GM12873 (cell line): ENCODE results near the gene CRADD.

Experiments used
- TF ChIP-seq, protein P1 (sequence below): IDR thresholded peaks from 2 replicates; pipeline ENCODE4 v1.5.1; 2012; ENCODE audit warnings: low read depth, mild to moderate bottlenecking, moderate library complexity, low read length, control low read depth; ENCODE audit not compliant: insufficient read depth; ENCODE audit errors: missing control alignments

Gene CRADD

DNA sequence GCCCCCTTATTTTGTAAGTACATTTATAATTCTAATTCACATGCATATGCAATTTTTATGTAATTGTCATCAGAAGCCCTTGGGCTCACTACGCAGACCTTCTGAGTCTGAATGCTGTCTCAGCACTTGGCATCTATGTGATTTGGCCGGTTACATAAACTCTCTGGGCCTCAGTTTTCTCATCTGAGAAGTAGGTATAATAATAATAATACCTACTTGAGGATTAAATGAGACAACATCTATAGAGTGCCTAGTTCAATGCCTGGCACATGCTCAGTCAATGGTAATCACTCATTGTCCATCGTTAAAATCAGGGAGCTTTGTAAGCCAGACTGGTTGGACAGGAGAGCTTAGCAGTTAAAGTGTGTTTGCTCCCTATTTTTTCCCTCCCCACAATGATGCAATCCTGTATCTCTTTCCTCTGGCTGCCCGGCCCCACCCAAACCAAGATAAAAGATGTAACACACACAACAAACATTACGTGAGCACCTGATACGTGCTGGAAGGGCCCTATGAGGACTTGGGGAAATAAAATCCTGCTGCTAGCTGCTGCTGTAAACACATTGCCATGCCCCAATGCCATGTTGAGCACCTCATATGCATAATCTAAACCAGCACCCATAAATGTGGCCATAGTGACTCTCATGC is 235.0 kb downstream of the CRADD start:
- TF ChIP-seq, protein P1, sequence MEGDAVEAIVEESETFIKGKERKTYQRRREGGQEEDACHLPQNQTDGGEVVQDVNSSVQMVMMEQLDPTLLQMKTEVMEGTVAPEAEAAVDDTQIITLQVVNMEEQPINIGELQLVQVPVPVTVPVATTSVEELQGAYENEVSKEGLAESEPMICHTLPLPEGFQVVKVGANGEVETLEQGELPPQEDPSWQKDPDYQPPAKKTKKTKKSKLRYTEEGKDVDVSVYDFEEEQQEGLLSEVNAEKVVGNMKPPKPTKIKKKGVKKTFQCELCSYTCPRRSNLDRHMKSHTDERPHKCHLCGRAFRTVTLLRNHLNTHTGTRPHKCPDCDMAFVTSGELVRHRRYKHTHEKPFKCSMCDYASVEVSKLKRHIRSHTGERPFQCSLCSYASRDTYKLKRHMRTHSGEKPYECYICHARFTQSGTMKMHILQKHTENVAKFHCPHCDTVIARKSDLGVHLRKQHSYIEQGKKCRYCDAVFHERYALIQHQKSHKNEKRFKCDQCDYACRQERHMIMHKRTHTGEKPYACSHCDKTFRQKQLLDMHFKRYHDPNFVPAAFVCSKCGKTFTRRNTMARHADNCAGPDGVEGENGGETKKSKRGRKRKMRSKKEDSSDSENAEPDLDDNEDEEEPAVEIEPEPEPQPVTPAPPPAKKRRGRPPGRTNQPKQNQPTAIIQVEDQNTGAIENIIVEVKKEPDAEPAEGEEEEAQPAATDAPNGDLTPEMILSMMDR: no peak

DNA sequence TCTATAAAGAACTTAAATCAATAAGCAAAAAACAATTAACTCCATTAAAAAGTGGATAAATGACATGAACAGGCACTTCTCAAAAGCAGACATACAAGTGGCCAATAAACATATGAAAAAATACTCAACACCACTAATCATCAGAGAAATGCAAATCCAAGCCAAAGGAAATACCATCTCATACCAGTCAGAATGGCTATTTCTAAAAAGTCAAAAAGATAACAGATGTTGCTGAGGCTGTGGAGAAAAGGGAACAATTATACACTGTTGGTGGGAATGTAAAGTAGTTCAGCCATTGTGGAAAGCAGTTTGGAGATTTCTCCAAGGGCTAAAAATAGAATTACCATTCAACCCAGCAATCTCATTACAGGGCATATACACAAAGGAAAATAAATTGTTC is 236.7 kb downstream of the CRADD start:
- TF ChIP-seq, protein P1: no peak

DNA sequence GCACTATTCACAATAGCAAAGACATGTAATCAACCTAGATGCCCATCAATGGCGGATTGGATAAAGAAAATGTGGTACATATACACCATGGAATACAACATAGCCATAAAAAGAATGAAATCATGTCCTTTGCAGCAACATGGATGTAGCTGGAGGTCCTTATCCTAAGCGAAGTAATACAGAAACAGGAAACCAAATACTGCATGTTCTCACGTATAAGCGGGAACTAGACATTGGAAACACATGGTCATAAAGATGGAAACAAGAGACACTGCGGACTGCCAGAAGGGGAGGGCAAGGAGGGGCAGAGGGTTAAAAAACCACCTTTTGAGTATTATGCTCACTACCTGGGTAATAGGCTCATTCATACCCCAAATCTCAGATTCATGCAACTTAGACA is 237.1 kb downstream of the CRADD start:
- TF ChIP-seq, protein P1: no peak

DNA sequence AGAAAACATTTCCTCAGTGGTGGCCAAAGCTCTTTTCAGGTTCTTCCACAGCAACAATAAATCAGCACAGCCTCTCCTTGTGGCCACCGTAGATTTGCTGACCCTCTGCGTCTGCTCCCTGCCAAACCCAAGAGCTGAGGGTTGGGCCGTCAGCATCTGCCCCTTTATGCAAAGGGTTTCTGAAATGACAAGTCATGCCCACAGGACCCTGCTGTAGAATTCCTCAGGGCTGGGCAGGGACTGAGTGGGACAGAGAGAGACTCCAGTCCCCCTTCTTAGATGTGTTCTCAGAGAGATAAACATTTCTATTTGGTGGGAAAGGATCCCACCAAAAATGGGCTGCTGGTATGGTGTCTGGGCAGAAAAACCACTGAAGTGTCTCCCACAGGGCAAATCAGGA is 238.2 kb downstream of the CRADD start:
- TF ChIP-seq, protein P1: no peak

DNA sequence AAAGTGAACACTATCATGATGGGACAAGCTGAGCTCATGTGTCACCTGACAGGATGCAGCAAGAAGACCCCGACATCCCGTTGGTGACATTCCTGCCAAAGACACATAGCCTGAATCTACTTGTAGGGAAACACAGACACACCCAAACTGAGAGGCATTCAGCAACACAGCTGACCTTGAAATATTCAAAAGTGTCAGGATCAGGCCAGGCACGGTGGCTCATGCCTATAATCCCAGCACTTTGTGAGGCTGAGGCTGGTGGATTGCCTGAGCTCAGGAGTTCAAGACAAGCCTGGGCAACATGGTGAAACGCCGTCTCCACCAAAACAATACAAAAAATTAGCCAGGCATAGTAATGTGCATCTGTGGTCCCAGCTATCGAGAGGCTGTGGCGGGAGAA is 239.2 kb downstream of the CRADD start:
- TF ChIP-seq, protein P1: no peak

DNA sequence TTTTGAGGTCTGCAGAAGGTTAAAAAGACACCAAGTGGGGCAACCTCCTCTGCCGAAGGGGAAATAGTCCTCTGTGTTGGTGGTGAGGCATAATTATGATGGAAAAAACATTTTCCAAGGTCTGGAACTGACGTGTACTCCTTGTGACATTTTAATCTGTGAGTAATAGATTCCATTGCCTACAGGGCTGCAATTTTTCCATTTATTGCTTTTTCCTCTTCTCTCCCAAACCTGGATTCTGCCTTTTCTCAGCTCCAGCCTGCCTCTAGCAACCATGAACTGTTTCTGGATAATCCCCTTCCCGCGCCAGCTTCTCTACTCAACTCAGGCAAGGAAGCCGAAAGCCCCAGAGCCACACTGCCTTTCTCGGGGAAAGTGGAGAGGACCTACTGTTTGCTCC is 241.1 kb downstream of the CRADD start:
- TF ChIP-seq, protein P1: no peak

DNA sequence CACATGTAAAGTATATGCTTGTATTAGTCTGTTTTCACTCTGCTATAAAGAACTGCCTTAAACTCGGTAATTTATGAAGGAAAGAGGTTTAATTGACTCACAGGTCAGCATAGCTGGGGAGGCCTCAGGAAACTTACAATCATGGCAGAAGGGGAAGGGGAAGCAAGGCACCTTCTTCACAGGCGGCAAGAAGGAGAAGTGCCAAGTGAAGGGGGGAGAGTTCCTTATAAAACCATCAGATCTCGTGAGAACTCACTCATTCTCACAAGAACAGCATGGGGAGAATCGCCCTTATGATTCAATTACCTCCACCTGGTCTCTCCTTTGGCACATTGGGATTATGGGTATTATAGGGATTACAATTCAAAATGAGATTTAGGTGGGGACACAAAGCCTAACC is 241.7 kb downstream of the CRADD start:
- TF ChIP-seq, protein P1: no peak
